Measurements from ENCODE around the gene CPT2. TPM values are rescaled to one million over a fixed set of nuclear protein-coding genes. Genes with fewer than 3 reads are reported as not detected.

The CPT2 gene
- total and polyA plus RNA-seq, 2 of the 13 experiments (the other 11 are each of a cell fraction or from before 2014, with no cell fraction given): 12.6 to 14.6 TPM

GRCh38 chr1:53162621-53163020 lies 34.0 kb upstream of the CPT2 start:
- intact Hi-C loops (cut with micrococcal nuclease; ENCODE audit: unreplicated experiment) (no loop called here), in situ Hi-C loops (cut with HindIII; ENCODE audit: extremely low pct_ligation_motif_present, low pct_unique_long_range_greater_than_20kb) (no loop called here)

GRCh38 chr1:53163291-53163768 lies 33.3 kb upstream of the CPT2 start:
- no peaks in the 10 kb centered on the region for H3K9me3 ChIP-seq (ENCODE audit: low read length)
- 74% methylated on average over 10 of the region's 10 CpGs for WGBS (ENCODE audit: low lambda C conversion rate)
- no peak for FAIRE-seq
- no peaks in the 10 kb centered on the region for H3K27me3 ChIP-seq (ENCODE audit: control insufficient read depth in 1 of 2, insufficient read depth in 2 of 2, low read length in 2 of 2)
- peak overlapping the region; percentile 72 for H3K27ac ChIP-seq (ENCODE audit: extremely low read length, insufficient read depth, low read length)
- peaks cover 71% of the 10 kb centered on the region for H3K4me1 ChIP-seq (ENCODE audit: insufficient read depth, low read length)
- no TSS peak for BruUV-seq (replicated peaks)
- H3K4me2 ChIP-seq (ENCODE audit: low read depth, low read length): no peak overlapping the region
- no peak overlapping the region for H3K4me3 ChIP-seq (replicated peaks in 1 of 3; ENCODE audit: insufficient read depth in 1 of 3, low read depth in 2 of 3, low read length in 3 of 3)
- intact Hi-C loops (cut with micrococcal nuclease; ENCODE audit: unreplicated experiment): no loop called here
- no peak overlapping the region for H2AFZ ChIP-seq (ENCODE audit: low read length)
- no peak overlapping the region for H3K9ac ChIP-seq (ENCODE audit: insufficient read depth, low read depth, low read length)
- in situ Hi-C loops (cut with HindIII; ENCODE audit: extremely low pct_ligation_motif_present, low pct_unique_long_range_greater_than_20kb): no loop called here
- ChIA-PET CTCF (ENCODE audit: low intra/inter-chr PET ratio, low total read pairs) (no interaction called here), POLR2A (no interaction called here)
- no peak for DNase-seq (ENCODE audit: low spot score)
- no peak for ATAC-seq
- no peaks in the 10 kb centered on the region for H3K36me3 ChIP-seq (replicated peaks in 1 of 2; ENCODE audit: control insufficient read depth in 1 of 2, insufficient read depth in 2 of 2, low read length in 2 of 2)
- H3K79me2 ChIP-seq (ENCODE audit: insufficient read depth, low read length): no peaks in the 10 kb centered on the region
- H4K20me1 ChIP-seq (ENCODE audit: insufficient read depth, low read length): no peaks in the 10 kb centered on the region
- TF ChIP-seq, protein P1, sequence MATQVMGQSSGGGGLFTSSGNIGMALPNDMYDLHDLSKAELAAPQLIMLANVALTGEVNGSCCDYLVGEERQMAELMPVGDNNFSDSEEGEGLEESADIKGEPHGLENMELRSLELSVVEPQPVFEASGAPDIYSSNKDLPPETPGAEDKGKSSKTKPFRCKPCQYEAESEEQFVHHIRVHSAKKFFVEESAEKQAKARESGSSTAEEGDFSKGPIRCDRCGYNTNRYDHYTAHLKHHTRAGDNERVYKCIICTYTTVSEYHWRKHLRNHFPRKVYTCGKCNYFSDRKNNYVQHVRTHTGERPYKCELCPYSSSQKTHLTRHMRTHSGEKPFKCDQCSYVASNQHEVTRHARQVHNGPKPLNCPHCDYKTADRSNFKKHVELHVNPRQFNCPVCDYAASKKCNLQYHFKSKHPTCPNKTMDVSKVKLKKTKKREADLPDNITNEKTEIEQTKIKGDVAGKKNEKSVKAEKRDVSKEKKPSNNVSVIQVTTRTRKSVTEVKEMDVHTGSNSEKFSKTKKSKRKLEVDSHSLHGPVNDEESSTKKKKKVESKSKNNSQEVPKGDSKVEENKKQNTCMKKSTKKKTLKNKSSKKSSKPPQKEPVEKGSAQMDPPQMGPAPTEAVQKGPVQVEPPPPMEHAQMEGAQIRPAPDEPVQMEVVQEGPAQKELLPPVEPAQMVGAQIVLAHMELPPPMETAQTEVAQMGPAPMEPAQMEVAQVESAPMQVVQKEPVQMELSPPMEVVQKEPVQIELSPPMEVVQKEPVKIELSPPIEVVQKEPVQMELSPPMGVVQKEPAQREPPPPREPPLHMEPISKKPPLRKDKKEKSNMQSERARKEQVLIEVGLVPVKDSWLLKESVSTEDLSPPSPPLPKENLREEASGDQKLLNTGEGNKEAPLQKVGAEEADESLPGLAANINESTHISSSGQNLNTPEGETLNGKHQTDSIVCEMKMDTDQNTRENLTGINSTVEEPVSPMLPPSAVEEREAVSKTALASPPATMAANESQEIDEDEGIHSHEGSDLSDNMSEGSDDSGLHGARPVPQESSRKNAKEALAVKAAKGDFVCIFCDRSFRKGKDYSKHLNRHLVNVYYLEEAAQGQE (IDR thresholded peaks at IDR 0.05; ENCODE audit: borderline replicate concordance in 1 of 2, low read depth in 1 of 2, low read length in 2 of 2): no peak
- TF ChIP-seq TFAP4 (IDR thresholded peaks at IDR 0.05; ENCODE audit: borderline replicate concordance, low read depth) (no peak), UBTF (CRISPR knock-in tag; IDR thresholded peaks at IDR 0.05) (no peak), ZNF720 (CRISPR knock-in tag; IDR thresholded peaks at IDR 0.05) (no peak), MYPOP (CRISPR knock-in tag; IDR thresholded peaks at IDR 0.05) (no peak), CEBPB (IDR thresholded peaks at IDR 0.05; ENCODE audit: borderline replicate concordance, low read depth, low read length) (peak; percentile 85), TBL1XR1 (IDR thresholded peaks at IDR 0.05; ENCODE audit: borderline replicate concordance, low read length, partially characterized antibody) (no peak)

More at GRCh38 chr1:53162621-53163020, 34.0 kb upstream of the CPT2 start:
- Histone ChIP-seq H3K9me3 (ENCODE audit: low read length) (no peaks in the 10 kb centered on the region), H3K4me1 (ENCODE audit: insufficient read depth, low read length) (peaks cover 78% of the 10 kb centered on the region), H3K27ac (ENCODE audit: extremely low read length, insufficient read depth, low read length) (peak overlapping the region; percentile 72), H3K9ac (ENCODE audit: insufficient read depth, low read depth, low read length) (peak overlapping the region; percentile 25; the same call in 1 of the 2 replicates), H3K4me3 (replicated peaks in 1 of 3; ENCODE audit: insufficient read depth in 1 of 3, low read depth in 2 of 3, low read length in 3 of 3) (no peak overlapping the region), H3K27me3 (ENCODE audit: control insufficient read depth in 1 of 2, insufficient read depth in 2 of 2, low read length in 2 of 2) (no peaks in the 10 kb centered on the region), H2AFZ (ENCODE audit: low read length) (no peak overlapping the region), H3K36me3 (replicated peaks in 1 of 2; ENCODE audit: control insufficient read depth in 1 of 2, insufficient read depth in 2 of 2, low read length in 2 of 2) (no peaks in the 10 kb centered on the region), H3K4me2 (ENCODE audit: low read depth, low read length) (peak overlapping the region; percentile 30; the same call in 1 of the 2 replicates), H4K20me1 (ENCODE audit: insufficient read depth, low read length) (no peaks in the 10 kb centered on the region), H3K79me2 (ENCODE audit: insufficient read depth, low read length) (no peaks in the 10 kb centered on the region)
- DNase-seq (ENCODE audit: low spot score) (no peak), FAIRE-seq (peak; percentile 69), ATAC-seq (no peak)
- WGBS (ENCODE audit: low lambda C conversion rate): 42% methylated on average over 5 of the region's 5 CpGs
- ChIA-PET POLR2A (interaction anchor here (4.3 kb wide), 1 partner anchor 17 kb away, joined by 62 read pairs; no protein-coding TSS in a partner anchor), CTCF (ENCODE audit: low intra/inter-chr PET ratio, low total read pairs) (no interaction called here)
- TF ChIP-seq ZNF180 (CRISPR knock-in tag; IDR thresholded peaks at IDR 0.05; ENCODE audit: borderline replicate concordance, low read depth) (no peak), SALL2 (CRISPR knock-in tag; IDR thresholded peaks at IDR 0.05) (no peak)
- no TSS peak for BruUV-seq (replicated peaks)
